H9 (cell line): Measurements from ENCODE around the gene IGLL5. TPM values are rescaled to one million over a fixed set of nuclear protein-coding genes. Genes with fewer than 3 reads are reported as not detected.

Source experiments
- DNase-seq: peaks from one replicate; pipeline ENCODE4 v3.0.0-alpha.2; 2017
- H2AFZ ChIP-seq: one replicate; pipeline ENCODE4 v1.6.1; 2013; ENCODE audit warnings: mild to moderate bottlenecking, low read length, control low read depth, moderate library complexity
- H2AK5ac ChIP-seq: 2 replicates; pipeline ENCODE4 v1.6.1; 2013; ENCODE audit warnings: low read length, control low read depth, mixed read lengths; ENCODE audit not compliant: insufficient read length
- H2BK120ac ChIP-seq: one replicate; pipeline ENCODE4 v1.6.1; 2013; ENCODE audit warnings: low read depth, mild to moderate bottlenecking, low read length, control low read depth, inconsistent platforms; ENCODE audit not compliant: poor library complexity, severe bottlenecking
- H2BK12ac ChIP-seq: 2 replicates; pipeline ENCODE4 v1.6.1; 2013; ENCODE audit warnings: low read length, control low read depth, mixed read lengths, low read depth; ENCODE audit not compliant: insufficient read length
- H2BK15ac ChIP-seq: 2 replicates; pipeline ENCODE4 v1.6.1; 2013; ENCODE audit warnings: low read depth, low read length, control low read depth
- H2BK20ac ChIP-seq: one replicate; pipeline ENCODE4 v1.6.1; 2013; ENCODE audit warnings: low read depth, mild to moderate bottlenecking, low read length, control low read depth, inconsistent platforms; ENCODE audit not compliant: poor library complexity, severe bottlenecking
- H2BK5ac ChIP-seq: 2 replicates; pipeline ENCODE4 v1.6.1; 2013; ENCODE audit warnings: low read length, control low read depth, mixed read lengths; ENCODE audit not compliant: insufficient read length
- H3K14ac ChIP-seq: 2 replicates; pipeline ENCODE4 v1.6.1; 2013; ENCODE audit warnings: low read length, control low read depth; ENCODE audit not compliant: insufficient read depth
- H3K18ac ChIP-seq: 2 replicates; pipeline ENCODE4 v1.6.1; 2013; ENCODE audit warnings: low read depth, mild to moderate bottlenecking, mixed read lengths, low read length, control low read depth; ENCODE audit not compliant: insufficient read length
- H3K23ac ChIP-seq: 2 replicates; pipeline ENCODE4 v1.6.1; 2013; ENCODE audit warnings: low read length, control low read depth, mixed read lengths, low read depth; ENCODE audit not compliant: insufficient read length
- H3K23me2 ChIP-seq: 2 replicates; pipeline ENCODE4 v1.6.1; 2013; ENCODE audit warnings: low read depth, mild to moderate bottlenecking, mixed read lengths, low read length, control low read depth; ENCODE audit not compliant: insufficient read length, poor library complexity, severe bottlenecking
- H3K27ac ChIP-seq: 2 replicates; pipeline ENCODE4 v1.5.1; 2013; ENCODE audit warnings: low read length, control low read depth, mixed read lengths, low read depth; ENCODE audit not compliant: insufficient read length
- H3K27me3 ChIP-seq: 2 replicates; pipeline ENCODE4 v1.6.1; 2013; ENCODE audit warnings: low read length, control low read depth, inconsistent platforms; ENCODE audit not compliant: insufficient read depth
- H3K4ac ChIP-seq: 2 replicates; pipeline ENCODE4 v1.6.1; 2013; ENCODE audit warnings: low read depth, mild to moderate bottlenecking, control low read depth, inconsistent platforms, low read length, moderate library complexity
- H3K4me1 ChIP-seq: 2 replicates; pipeline ENCODE4 v1.6.1; 2013; ENCODE audit warnings: low read length, control low read depth, inconsistent platforms; ENCODE audit not compliant: insufficient read depth
- H3K4me2 ChIP-seq: 2 replicates; pipeline ENCODE4 v1.6.1; 2013; ENCODE audit warnings: low read length, control low read depth, mixed read lengths; ENCODE audit not compliant: insufficient read length, insufficient read depth
- H3K56ac ChIP-seq: 2 replicates; pipeline ENCODE4 v1.6.1; 2013; ENCODE audit warnings: low read depth, mild to moderate bottlenecking, mixed read lengths, low read length, control low read depth; ENCODE audit not compliant: insufficient read length
- H3K79me1 ChIP-seq: 2 replicates; pipeline ENCODE4 v1.6.1; 2013; ENCODE audit warnings: low read depth, mild to moderate bottlenecking, moderate library complexity, low read length, control low read depth, inconsistent platforms; ENCODE audit not compliant: insufficient read depth, poor library complexity, severe bottlenecking
- H3K79me2 ChIP-seq: 2 replicates; pipeline ENCODE4 v1.6.1; 2013; ENCODE audit warnings: low read length, control low read depth, inconsistent platforms; ENCODE audit not compliant: insufficient read depth
- H3K9ac ChIP-seq: 2 replicates; pipeline ENCODE4 v1.6.1; 2013; ENCODE audit warnings: low read length, control low read depth, mixed read lengths; ENCODE audit not compliant: insufficient read length; ENCODE audit errors: extremely low read depth
- H3K9me3 ChIP-seq: one replicate; pipeline ENCODE4 v1.6.1; 2013; ENCODE audit warnings: low read depth, low read length, inconsistent platforms; ENCODE audit not compliant: control insufficient read depth
- H3T11ph ChIP-seq: one replicate; pipeline ENCODE4 v1.6.1; 2013; ENCODE audit warnings: mild to moderate bottlenecking, low read length, control low read depth, inconsistent platforms
- H4K20me1 ChIP-seq: one replicate; pipeline ENCODE4 v1.6.1; 2013; ENCODE audit not compliant: control insufficient read depth, insufficient read length, insufficient read depth
- H4K5ac ChIP-seq: 2 replicates; pipeline ENCODE4 v1.6.1; 2013; ENCODE audit warnings: low read depth, mild to moderate bottlenecking, mixed read lengths, low read length, control low read depth; ENCODE audit not compliant: insufficient read length
- H4K8ac ChIP-seq: replicated peaks from 2 replicates; pipeline ENCODE4 v1.6.1; 2013; ENCODE audit warnings: low read length, control low read depth, mixed read lengths, low read depth; ENCODE audit not compliant: insufficient read length
- H4K91ac ChIP-seq: 2 replicates; pipeline ENCODE4 v1.6.1; 2013; ENCODE audit warnings: low read depth, mild to moderate bottlenecking, moderate library complexity, mixed read lengths, low read length, control low read depth; ENCODE audit not compliant: insufficient read length
- H3K27ac Mint-ChIP-seq, 3 experiments: 2 replicates in 2 of 3; 3 replicates in 1 of 3; pipeline ENCODE4 v1.8.0; 2020 to 2021; ENCODE audit warnings: mixed read lengths in 3 of 3, mild to moderate bottlenecking in 1 of 3, moderate library complexity in 1 of 3
- H3K27me3 Mint-ChIP-seq: 2 replicates; pipeline ENCODE4 v1.8.0; 2021; ENCODE audit warnings: low read depth, mild to moderate bottlenecking, moderate library complexity, mixed read lengths
- H3K36me3 Mint-ChIP-seq, 3 experiments: 2 replicates in 2 of 3; 3 replicates in 1 of 3; pipeline ENCODE4 v1.8.0; 2020 to 2021; ENCODE audit warnings: low read depth in 3 of 3, mixed read lengths in 3 of 3; ENCODE audit not compliant: insufficient read depth in 1 of 3
- H3K4me1 Mint-ChIP-seq, 2 experiments: 2 replicates each; pipeline ENCODE4 v1.8.0; 2020; ENCODE audit warnings: mixed read lengths in 2 of 2
- H3K4me3 Mint-ChIP-seq, 2 experiments: 2 replicates in 1 of 2; 3 replicates in 1 of 2; pipeline ENCODE4 v1.8.0; 2020 to 2021; ENCODE audit warnings: mild to moderate bottlenecking in 2 of 2, mixed read lengths in 2 of 2, moderate library complexity in 1 of 2
- H3K9me3 Mint-ChIP-seq, 2 experiments: 2 replicates in 1 of 2; 3 replicates in 1 of 2; pipeline ENCODE4 v1.8.0; 2020; ENCODE audit warnings: mild to moderate bottlenecking in 2 of 2, mixed read lengths in 2 of 2, moderate library complexity in 1 of 2
- WGBS: extraction: QIAGEN DNeasy Blood & Tissue Kit; methylation state at CpG from one replicate; pipeline ENCODE4 v1.1.7; 2013; ENCODE audit warnings: missing lambda C conversion rate, low lambda C conversion rate, mixed read lengths; ENCODE audit not compliant: insufficient read length; ENCODE audit errors: extremely low coverage; 5-methylcytosine and 5-hydroxymethylcytosine counted together
- total RNA-seq: library from RNA; stranded (reverse); gene quantifications from 2 replicates; pipeline ENCODE4 v1.2.1, GENCODE V29; 2021
- TF ChIP-seq, protein P1 (sequence below): fragments of 200-600 bp; sonication (generic); conservative IDR thresholded peaks from 3 replicates; pipeline ENCODE4 v1.8.0; 2021; ENCODE audit warnings: antibody characterized with exemption, mild to moderate bottlenecking

Gene IGLL5
- total RNA-seq, 1 experiment from 2014 or later = not detected

DNA sequence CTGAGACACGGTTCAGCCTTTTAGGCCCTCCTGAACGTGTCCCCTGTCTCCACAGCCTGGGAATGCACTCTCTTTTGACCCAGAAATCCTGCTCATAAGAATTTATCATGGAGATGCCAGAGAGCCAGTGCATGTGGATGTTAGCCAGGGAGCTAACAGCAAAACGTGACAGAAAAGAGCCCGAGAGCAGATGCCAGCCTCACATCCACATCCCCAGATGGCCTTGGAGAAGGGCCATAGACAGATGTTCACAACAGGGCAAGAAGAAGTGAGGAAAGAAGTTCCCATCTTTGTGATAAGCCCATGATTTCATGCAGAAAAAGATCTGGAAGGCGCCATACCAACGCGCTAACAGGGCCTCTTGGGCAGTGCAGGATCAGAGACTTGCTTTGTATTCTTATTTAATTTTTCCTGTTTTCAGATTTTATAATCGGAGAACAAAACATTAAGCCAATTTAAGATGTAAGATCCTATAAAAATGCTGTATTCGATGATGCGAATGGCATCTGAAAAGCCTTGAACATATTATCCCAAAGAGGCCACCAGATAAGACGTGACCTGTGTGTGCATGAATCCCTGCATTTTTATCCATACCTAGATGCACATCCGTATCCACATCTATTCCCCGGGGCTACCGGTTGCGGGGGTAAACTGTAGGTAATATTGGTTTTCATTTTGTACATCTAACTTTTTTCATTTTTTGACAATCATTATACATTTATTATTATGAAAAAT, 48.7 kb downstream of the IGLL5 start:
- H3K27ac Mint-ChIP-seq = no peak overlapping the region
- H3K56ac ChIP-seq = no peak overlapping the region
- no peak overlapping the region for H3T11ph ChIP-seq
- no peak overlapping the region for H4K91ac ChIP-seq
- no peak overlapping the region for H2BK20ac ChIP-seq
- H2BK15ac ChIP-seq = no peak overlapping the region
- H3K23me2 ChIP-seq = no peaks in the 10 kb centered on the region
- no peak overlapping the region for H3K27ac ChIP-seq
- no peaks in the 10 kb centered on the region for H3K4me1 ChIP-seq
- H4K8ac ChIP-seq = no peak overlapping the region
- no peak overlapping the region for H4K5ac ChIP-seq
- H3K9ac ChIP-seq = no peak overlapping the region
- TF ChIP-seq, protein P1, sequence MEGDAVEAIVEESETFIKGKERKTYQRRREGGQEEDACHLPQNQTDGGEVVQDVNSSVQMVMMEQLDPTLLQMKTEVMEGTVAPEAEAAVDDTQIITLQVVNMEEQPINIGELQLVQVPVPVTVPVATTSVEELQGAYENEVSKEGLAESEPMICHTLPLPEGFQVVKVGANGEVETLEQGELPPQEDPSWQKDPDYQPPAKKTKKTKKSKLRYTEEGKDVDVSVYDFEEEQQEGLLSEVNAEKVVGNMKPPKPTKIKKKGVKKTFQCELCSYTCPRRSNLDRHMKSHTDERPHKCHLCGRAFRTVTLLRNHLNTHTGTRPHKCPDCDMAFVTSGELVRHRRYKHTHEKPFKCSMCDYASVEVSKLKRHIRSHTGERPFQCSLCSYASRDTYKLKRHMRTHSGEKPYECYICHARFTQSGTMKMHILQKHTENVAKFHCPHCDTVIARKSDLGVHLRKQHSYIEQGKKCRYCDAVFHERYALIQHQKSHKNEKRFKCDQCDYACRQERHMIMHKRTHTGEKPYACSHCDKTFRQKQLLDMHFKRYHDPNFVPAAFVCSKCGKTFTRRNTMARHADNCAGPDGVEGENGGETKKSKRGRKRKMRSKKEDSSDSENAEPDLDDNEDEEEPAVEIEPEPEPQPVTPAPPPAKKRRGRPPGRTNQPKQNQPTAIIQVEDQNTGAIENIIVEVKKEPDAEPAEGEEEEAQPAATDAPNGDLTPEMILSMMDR = no peak
- no peak overlapping the region for H2AK5ac ChIP-seq
- no peaks in the 10 kb centered on the region for H3K9me3 Mint-ChIP-seq
- H4K20me1 ChIP-seq = no peaks in the 10 kb centered on the region
- no peaks in the 10 kb centered on the region for H3K79me2 ChIP-seq
- DNase-seq = no peak
- H3K23ac ChIP-seq = no peak overlapping the region
- no peak overlapping the region for H2AFZ ChIP-seq
- H3K14ac ChIP-seq = no peak overlapping the region; the same call in 1 of the 2 replicates
- H3K79me1 ChIP-seq = no peaks in the 10 kb centered on the region
- peaks cover 4 to 9% of the 10 kb centered on the region in 2 experiments; a peak in 3 of 4 replicates for H3K4me1 Mint-ChIP-seq
- no peak overlapping the region for H2BK12ac ChIP-seq
- no CpG with 5 or more reads among the region's 15 CpGs for WGBS
- H3K27me3 ChIP-seq = peaks cover 3% of the 10 kb centered on the region; the same call in 1 of the 2 replicates
- H3K4me2 ChIP-seq = no peak overlapping the region
- no peaks in the 10 kb centered on the region for H3K9me3 ChIP-seq
- peaks cover 84% of the 10 kb centered on the region for H3K27me3 Mint-ChIP-seq
- H3K4me3 Mint-ChIP-seq = no peak overlapping the region
- no peak overlapping the region for H2BK5ac ChIP-seq
- H3K4ac ChIP-seq = no peak overlapping the region
- no peak overlapping the region for H3K18ac ChIP-seq
- H2BK120ac ChIP-seq = no peak overlapping the region
- H3K36me3 Mint-ChIP-seq = no peaks in the 10 kb centered on the region; a peak in 1 of 7 replicates
